OCI-LY1 (cell line): ENCODE measurements around the gene FRK.

Experiments
- EZH2 ChIP-seq: fragments of 200-600 bp; sonication (generic), shearing (Covaris generic); IDR thresholded peaks from 2 replicates; pipeline ENCODE4 v1.8.0; 2017; ENCODE audit warnings: borderline replicate concordance, mixed run types, mild to moderate bottlenecking, antibody characterized with exemption, low read length, moderate library complexity, mixed read lengths
- TF ChIP-seq, protein P1 (sequence below): fragments of 200-600 bp; sonication (generic), shearing (Covaris generic); IDR thresholded peaks from 2 replicates; pipeline ENCODE4 v1.5.1; 2017; ENCODE audit warnings: mild to moderate bottlenecking, antibody characterized with exemption, low read length, moderate library complexity, mixed read lengths

- no peak for TF ChIP-seq EZH2
- TF ChIP-seq, protein P1, sequence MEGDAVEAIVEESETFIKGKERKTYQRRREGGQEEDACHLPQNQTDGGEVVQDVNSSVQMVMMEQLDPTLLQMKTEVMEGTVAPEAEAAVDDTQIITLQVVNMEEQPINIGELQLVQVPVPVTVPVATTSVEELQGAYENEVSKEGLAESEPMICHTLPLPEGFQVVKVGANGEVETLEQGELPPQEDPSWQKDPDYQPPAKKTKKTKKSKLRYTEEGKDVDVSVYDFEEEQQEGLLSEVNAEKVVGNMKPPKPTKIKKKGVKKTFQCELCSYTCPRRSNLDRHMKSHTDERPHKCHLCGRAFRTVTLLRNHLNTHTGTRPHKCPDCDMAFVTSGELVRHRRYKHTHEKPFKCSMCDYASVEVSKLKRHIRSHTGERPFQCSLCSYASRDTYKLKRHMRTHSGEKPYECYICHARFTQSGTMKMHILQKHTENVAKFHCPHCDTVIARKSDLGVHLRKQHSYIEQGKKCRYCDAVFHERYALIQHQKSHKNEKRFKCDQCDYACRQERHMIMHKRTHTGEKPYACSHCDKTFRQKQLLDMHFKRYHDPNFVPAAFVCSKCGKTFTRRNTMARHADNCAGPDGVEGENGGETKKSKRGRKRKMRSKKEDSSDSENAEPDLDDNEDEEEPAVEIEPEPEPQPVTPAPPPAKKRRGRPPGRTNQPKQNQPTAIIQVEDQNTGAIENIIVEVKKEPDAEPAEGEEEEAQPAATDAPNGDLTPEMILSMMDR = no peak
Measured at GRCh38 chr6:116090251-116090650, 29.6 kb upstream of the FRK start.
